AG08396 (cell line): ENCODE measurements around the gene UQCRHL.

ENCODE experiments used
- DNase-seq: peaks from one replicate; pipeline ENCODE4 v3.0.0; 2012; ENCODE audit warnings: low spot score, mixed read lengths

The UQCRHL gene

GRCh38 chr1:15797614-15798390 lies 9.6 kb downstream of the UQCRHL start:
- no peak for DNase-seq

- DNase-seq: no peak
Measured at GRCh38 chr1:15796086-15796462, 11.4 kb downstream of the UQCRHL start.

- DNase-seq: no peak
Measured at GRCh38 chr1:15788624-15789301, 18.7 kb downstream of the UQCRHL start.

- no peak for DNase-seq
Measured at GRCh38 chr1:15786581-15786980, 20.9 kb downstream of the UQCRHL start.

- DNase-seq: no peak
Measured at GRCh38 chr1:15785683-15786082, 21.8 kb downstream of the UQCRHL start.

- no peak for DNase-seq
Measured at GRCh38 chr1:15777909-15778707, 29.3 kb downstream of the UQCRHL start.

GRCh38 chr1:15775706-15776105 lies 31.7 kb downstream of the UQCRHL start:
- no peak for DNase-seq

GRCh38 chr1:15771836-15772515 lies 35.5 kb downstream of the UQCRHL start:
- DNase-seq: no peak

GRCh38 chr1:15770313-15770962 lies 37.0 kb downstream of the UQCRHL start:
- no peak for DNase-seq

GRCh38 chr1:15768388-15768787 lies 39.1 kb downstream of the UQCRHL start:
- DNase-seq: no peak

- no peak for DNase-seq
Measured at GRCh38 chr1:15767941-15768340, 39.5 kb downstream of the UQCRHL start.

GRCh38 chr1:15765495-15766194 lies 41.8 kb downstream of the UQCRHL start:
- peak; percentile 48 for DNase-seq

GRCh38 chr1:15764890-15765289 lies 42.6 kb downstream of the UQCRHL start:
- no peak for DNase-seq

- DNase-seq: no peak
Measured at GRCh38 chr1:15764269-15764764, 43.1 kb downstream of the UQCRHL start.

- no peak for DNase-seq
Measured at GRCh38 chr1:15762546-15762945, 44.9 kb downstream of the UQCRHL start.

GRCh38 chr1:15761366-15762128 lies 45.9 kb downstream of the UQCRHL start:
- DNase-seq: no peak

GRCh38 chr1:15760520-15761211 lies 46.8 kb downstream of the UQCRHL start:
- peak; percentile 76 for DNase-seq

- DNase-seq: peak; percentile 86
Measured at GRCh38 chr1:15758953-15759661, 48.3 kb downstream of the UQCRHL start.
